ENCODE results near the gene ZBTB46. TPM values are rescaled to one million over a fixed set of nuclear protein-coding genes. Genes with fewer than 3 reads are reported as not detected.

ZBTB46 gene
- total RNA-seq, 2 donors from 2014 or later, result 7.9 to 12.2 TPM

DNA sequence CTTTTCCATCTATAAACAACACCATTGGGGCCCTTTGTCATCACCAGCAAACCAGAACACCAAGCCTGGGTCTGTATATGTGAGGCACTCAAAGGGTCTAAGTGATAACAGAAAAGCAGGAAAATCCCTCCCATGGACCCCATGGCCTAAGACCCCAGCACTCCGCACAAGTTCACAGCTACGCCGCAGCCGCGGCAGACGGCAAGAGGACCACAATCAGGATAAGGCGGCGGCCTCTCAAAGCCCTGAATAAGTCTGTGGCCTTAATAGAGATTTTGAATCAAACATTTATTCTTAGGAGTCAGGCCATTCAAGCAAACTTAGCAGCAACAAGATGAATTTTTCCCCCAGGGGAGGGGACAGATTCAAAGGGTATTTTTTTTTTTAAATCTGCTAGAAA, 2.9 kb downstream of the ZBTB46 start:
- WGBS, result 96% methylated on average over 8 of the region's 8 CpGs
- no peak for DNase-seq (ENCODE audit: low spot score)
- H3K36me3 ChIP-seq, result no peaks in the 10 kb centered on the region
- H3K4me3 ChIP-seq, result no peak overlapping the region
- intact Hi-C loops (cut with DNase I), result loop anchor here (5.0 kb wide), 1 partner anchor 34 kb away; the partner anchor contains the start of gene ABHD16B
- H3K4me1 ChIP-seq (replicated peaks), result no peaks in the 10 kb centered on the region
- no peak overlapping the region for H3K27ac ChIP-seq
- H3K9me3 ChIP-seq, result no peaks in the 10 kb centered on the region
- no peak for TF ChIP-seq POLR2AphosphoS5 (IDR thresholded peaks at IDR 0.05)
- TF ChIP-seq, protein P1, sequence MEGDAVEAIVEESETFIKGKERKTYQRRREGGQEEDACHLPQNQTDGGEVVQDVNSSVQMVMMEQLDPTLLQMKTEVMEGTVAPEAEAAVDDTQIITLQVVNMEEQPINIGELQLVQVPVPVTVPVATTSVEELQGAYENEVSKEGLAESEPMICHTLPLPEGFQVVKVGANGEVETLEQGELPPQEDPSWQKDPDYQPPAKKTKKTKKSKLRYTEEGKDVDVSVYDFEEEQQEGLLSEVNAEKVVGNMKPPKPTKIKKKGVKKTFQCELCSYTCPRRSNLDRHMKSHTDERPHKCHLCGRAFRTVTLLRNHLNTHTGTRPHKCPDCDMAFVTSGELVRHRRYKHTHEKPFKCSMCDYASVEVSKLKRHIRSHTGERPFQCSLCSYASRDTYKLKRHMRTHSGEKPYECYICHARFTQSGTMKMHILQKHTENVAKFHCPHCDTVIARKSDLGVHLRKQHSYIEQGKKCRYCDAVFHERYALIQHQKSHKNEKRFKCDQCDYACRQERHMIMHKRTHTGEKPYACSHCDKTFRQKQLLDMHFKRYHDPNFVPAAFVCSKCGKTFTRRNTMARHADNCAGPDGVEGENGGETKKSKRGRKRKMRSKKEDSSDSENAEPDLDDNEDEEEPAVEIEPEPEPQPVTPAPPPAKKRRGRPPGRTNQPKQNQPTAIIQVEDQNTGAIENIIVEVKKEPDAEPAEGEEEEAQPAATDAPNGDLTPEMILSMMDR (IDR thresholded peaks at IDR 0.05), result no peak
- TF ChIP-seq POLR2A (IDR thresholded peaks at IDR 0.05), result no peak
- no peaks in the 10 kb centered on the region for H3K27me3 ChIP-seq (replicated peaks; ENCODE audit: insufficient read depth)

DNA sequence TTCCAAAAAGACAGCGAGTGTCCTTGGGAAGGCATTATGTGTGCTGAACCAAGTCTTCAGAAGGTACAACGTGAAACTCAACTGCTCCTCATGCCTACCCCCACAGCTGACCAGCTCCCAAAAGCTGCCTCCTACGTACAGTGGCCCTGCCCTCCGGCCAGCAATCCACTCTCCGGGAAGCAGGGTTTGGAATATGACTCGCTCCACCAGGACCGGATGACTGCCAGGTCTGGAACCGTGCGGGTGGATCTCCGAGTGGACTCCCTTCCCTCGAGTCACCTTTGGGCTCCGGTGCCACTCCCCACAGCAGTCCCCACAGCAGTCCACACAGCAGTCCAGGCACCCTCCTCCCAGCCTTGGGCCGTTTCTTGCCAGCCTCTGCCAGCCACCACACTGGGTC, 4.3 kb downstream of the ZBTB46 start:
- no peak overlapping the region for H3K27ac ChIP-seq
- TF ChIP-seq POLR2AphosphoS5 (IDR thresholded peaks at IDR 0.05) (no peak), POLR2A (IDR thresholded peaks at IDR 0.05) (no peak)
- TF ChIP-seq, protein P1 (IDR thresholded peaks at IDR 0.05), result no peak
- DNase-seq (ENCODE audit: low spot score), result no peak
- no peaks in the 10 kb centered on the region for H3K9me3 ChIP-seq
- no peaks in the 10 kb centered on the region for H3K4me1 ChIP-seq (replicated peaks)
- WGBS, result 79% methylated on average over 13 of the region's 13 CpGs
- no peak overlapping the region for H3K4me3 ChIP-seq
- H3K27me3 ChIP-seq (replicated peaks; ENCODE audit: insufficient read depth), result no peaks in the 10 kb centered on the region
- no peaks in the 10 kb centered on the region for H3K36me3 ChIP-seq
- intact Hi-C loops (cut with DNase I), result loop anchor here (5.0 kb wide), 1 partner anchor 36 kb away; the partner anchor contains the start of gene ABHD16B

DNA sequence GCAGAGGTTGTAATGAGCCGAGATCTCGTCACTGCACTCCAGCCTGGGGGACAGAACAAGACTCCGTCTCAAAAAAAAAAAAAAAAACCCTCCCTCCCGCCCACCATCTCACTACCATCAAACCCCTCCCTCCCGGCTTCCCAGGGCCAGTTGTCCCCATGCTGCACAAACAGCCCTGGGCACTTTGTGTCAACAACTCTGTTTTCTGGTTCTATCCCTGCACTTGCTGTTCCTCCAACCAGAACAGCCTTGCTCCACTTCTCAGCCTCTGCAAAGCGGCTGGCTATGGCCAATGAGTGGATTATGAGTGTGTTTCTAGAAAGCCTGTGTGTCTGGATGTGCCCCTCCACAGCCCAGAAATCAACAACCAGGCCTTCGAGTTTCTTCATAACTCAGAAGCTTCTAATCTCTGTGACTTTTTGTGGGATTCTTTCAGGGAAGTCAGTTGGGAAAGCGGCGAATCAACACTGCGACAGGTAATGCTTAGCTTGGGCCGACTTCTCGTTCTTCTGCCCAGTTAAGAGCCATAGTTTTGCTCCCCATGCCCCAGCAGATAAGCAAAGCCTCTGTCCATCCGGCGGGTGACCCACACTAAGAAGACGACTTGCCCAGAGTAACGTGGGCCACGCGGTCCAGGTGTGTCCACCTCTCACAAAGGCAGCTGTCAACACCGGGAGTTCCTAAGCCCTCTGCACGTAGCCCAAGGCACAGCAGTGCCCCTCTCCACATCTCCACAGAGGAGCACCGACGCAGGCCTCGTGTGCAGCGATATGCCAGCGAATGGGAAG, 5.5 kb downstream of the ZBTB46 start:
- H3K36me3 ChIP-seq, result no peaks in the 10 kb centered on the region
- no peaks in the 10 kb centered on the region for H3K4me1 ChIP-seq (replicated peaks)
- H3K9me3 ChIP-seq, result no peaks in the 10 kb centered on the region
- intact Hi-C loops (cut with DNase I), result loop anchor here (5.0 kb wide), 1 partner anchor 37 kb away; the partner anchor contains the start of gene ABHD16B
- no peaks in the 10 kb centered on the region for H3K27me3 ChIP-seq (replicated peaks; ENCODE audit: insufficient read depth)
- H3K27ac ChIP-seq, result no peak overlapping the region
- TF ChIP-seq POLR2AphosphoS5 (IDR thresholded peaks at IDR 0.05) (no peak), POLR2A (IDR thresholded peaks at IDR 0.05) (no peak)
- TF ChIP-seq, protein P1 (IDR thresholded peaks at IDR 0.05), result no peak
- DNase-seq (ENCODE audit: low spot score), result no peak
- WGBS, result 84% methylated on average over 25 of the region's 25 CpGs
- H3K4me3 ChIP-seq, result no peak overlapping the region

DNA sequence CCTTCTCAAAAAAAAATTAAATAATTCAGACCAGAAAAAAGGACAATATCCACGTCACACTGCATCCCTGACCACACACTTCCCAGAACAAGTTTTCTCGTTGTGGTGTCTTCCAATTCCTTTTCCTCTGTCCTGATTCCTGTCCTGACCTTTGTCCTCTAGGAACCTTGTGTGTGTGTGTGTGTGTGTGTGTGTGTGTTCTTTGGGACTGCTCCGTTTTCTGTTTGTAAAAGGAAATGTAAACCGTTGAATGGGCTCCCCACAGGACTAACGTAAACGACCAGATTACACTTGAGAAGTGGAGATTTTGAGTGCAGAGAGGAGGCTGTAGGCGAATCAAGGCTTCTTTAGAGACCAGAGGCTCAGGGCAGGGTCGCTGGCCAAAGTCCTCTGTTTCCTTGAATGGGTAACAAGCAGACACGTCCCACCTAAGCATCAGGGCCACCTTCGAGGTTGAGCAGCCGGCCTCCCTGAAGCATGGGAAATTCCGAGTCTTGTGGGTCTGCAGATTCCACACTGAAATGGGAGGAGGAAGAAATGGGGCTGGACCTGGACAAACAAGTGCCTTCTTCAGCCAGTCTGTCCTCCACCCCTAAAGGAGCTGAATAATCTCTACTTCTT, 7.3 kb downstream of the ZBTB46 start:
- H3K36me3 ChIP-seq, result no peaks in the 10 kb centered on the region
- TF ChIP-seq POLR2AphosphoS5 (IDR thresholded peaks at IDR 0.05), result no peak
- intact Hi-C loops (cut with DNase I), result no loop called here
- 55% methylated on average over 12 of the region's 12 CpGs for WGBS
- H3K9me3 ChIP-seq, result no peaks in the 10 kb centered on the region
- no peak for DNase-seq (ENCODE audit: low spot score)
- H3K27me3 ChIP-seq (replicated peaks; ENCODE audit: insufficient read depth), result no peaks in the 10 kb centered on the region
- H3K4me3 ChIP-seq, result no peak overlapping the region
- no peak overlapping the region for H3K27ac ChIP-seq
- H3K4me1 ChIP-seq (replicated peaks), result no peaks in the 10 kb centered on the region

DNA sequence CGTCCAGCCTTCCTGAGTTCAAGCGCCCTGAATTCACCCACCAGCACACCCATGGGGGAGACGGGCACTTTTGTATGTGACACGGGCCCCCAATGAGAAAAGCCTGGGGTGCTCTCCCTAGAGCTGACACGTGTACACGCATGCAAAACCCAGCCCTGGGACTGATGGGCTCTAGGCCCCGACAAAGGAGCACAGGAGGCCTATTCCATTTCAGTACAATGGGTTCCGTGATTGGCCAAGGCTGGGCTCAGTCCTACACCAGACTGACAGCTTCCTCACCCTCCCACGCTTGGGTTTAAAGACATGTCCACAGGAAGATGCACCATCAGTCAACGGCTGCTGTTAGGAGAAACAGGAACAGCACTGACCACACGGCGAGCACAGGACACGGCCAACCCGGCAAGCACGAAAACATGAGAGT, 8.8 kb downstream of the ZBTB46 start:
- no peak for TF ChIP-seq POLR2AphosphoS5 (IDR thresholded peaks at IDR 0.05)
- Histone ChIP-seq H3K27me3 (replicated peaks; ENCODE audit: insufficient read depth) (no peaks in the 10 kb centered on the region), H3K36me3 (no peaks in the 10 kb centered on the region), H3K4me3 (no peak overlapping the region), H3K9me3 (no peaks in the 10 kb centered on the region), H3K4me1 (replicated peaks) (no peaks in the 10 kb centered on the region), H3K27ac (no peak overlapping the region)
- intact Hi-C loops (cut with DNase I), result no loop called here
- WGBS, result 81% methylated on average over 14 of the region's 15 CpGs
- no peak for DNase-seq (ENCODE audit: low spot score)

Data from prostate gland (tissue), 2 donors.